HG03103 (cell line): Measurements from ENCODE around the gene ZDHHC1.
"Not testable (repeated sequence)": the region's sequence is repeated elsewhere in the genome, so short reads cannot be mapped to it uniquely, and the experiment has no call there.

Source experiments
- ATAC-seq: cut with Tn5 transposase; IDR thresholded peaks from one replicate; pipeline ENCODE4 v1.9.1; 2021; ENCODE audit warnings: low read depth; ENCODE audit not compliant: unreplicated experiment

ZDHHC1 gene

GRCh38 chr16:67431775-67432505, 15.7 kb upstream of the ZDHHC1 start:
- no peak for ATAC-seq

DNA sequence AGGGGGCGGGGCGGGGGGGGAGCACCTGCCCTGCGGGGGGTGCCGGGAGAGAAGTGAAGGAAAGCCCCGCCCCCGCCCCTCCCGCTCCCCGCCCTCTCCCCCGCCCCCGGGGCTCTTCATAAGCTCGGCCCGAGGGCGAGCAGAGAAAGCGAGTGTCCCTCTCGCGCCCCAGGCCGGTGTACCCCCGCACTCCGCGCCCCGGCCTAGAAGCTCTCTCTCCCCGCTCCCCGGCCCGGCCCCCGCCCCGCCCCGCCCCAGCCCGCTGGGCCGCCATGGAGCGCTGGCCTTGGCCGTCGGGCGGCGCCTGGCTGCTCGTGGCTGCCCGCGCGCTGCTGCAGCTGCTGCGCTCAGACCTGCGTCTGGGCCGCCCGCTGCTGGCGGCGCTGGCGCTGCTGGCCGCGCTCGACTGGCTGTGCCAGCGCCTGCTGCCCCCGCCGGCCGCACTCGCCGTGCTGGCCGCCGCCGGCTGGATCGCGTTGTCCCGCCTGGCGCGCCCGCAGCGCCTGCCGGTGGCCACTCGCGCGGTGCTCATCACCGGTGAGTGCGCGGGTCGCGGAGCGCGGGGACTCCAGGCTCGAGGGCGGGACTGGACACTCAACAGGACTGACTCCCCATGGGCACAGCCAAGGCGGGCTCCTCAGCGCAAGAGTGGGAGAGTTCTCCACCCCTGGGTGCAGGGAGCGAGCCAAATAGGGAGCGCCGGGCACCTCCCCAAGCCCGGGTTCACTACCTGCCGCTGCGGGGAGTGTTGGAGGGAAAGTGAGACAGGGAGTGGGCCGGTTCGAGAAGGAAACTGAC, 14.9 kb upstream of the ZDHHC1 start, which contains the start of gene HSD11B2:
Gene HSD11B2 (plus strand): TSS at position 145 of the 798 bp plus-strand sequence. CDS start 128 bp downstream, at position 273.
- ATAC-seq, result no peak

GRCh38 chr16:67430504-67430976, 14.3 kb upstream of the ZDHHC1 start:
- ATAC-seq, result no peak

GRCh38 chr16:67429799-67430503, 13.7 kb upstream of the ZDHHC1 start:
- ATAC-seq, result no peak

- no peak for ATAC-seq
Observed at GRCh38 chr16:67429053-67429798, 12.9 kb upstream of the ZDHHC1 start.

GRCh38 chr16:67428146-67428731, 12.0 kb upstream of the ZDHHC1 start:
- ATAC-seq, result no peak

DNA sequence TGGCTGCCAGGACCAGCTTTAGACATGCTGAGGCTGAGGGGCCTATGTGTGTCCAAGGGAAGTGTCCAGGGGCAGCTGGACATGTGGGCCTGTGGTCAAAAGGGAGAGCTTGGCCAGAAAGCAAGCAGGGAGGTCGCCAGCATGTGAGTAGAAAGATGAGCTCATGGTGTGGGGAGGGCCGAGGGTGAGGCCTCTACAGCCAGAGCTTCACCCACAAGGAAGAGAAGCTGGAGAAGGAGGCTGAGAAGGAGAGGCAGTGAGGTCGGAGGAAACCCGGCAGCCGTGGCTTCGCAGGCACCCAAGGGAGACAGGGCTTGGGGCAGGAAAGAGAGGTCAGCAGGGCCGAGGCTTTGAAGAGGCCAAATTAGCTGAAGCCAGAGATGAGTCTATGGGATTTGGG, 10.7 kb upstream of the ZDHHC1 start:
- no peak for ATAC-seq

DNA sequence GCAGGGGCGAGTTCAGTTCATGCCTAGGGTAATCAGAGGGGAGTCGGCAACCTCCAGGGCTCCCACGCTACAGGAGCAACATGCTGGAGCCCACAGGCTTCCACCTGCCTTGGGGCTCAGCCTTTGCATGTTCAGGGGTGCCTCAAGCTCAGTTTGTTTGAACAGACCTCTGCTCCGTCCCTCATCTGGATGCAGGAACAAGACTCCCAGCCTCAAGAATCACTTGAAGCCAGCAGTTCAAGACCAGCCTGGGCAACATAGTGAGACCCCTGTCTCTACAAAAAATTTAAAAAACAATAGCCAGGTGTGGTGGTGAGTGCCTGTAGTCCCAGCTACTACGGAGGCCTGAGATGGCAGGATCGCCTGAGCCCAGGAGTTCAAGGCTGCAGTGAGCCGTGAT, 9.7 kb upstream of the ZDHHC1 start:
- no peak for ATAC-seq

- ATAC-seq, result no peak
Observed at GRCh38 chr16:67425580-67425979, 9.3 kb upstream of the ZDHHC1 start.

- ATAC-seq, result no peak
Observed at GRCh38 chr16:67425061-67425460, 8.8 kb upstream of the ZDHHC1 start.

- ATAC-seq, result no peak
Observed at GRCh38 chr16:67424261-67424615, 8.0 kb upstream of the ZDHHC1 start.

GRCh38 chr16:67423611-67424260, 7.5 kb upstream of the ZDHHC1 start:
- ATAC-seq, result no peak

- ATAC-seq, result no peak
Observed at GRCh38 chr16:67423015-67423414, 6.7 kb upstream of the ZDHHC1 start.

DNA sequence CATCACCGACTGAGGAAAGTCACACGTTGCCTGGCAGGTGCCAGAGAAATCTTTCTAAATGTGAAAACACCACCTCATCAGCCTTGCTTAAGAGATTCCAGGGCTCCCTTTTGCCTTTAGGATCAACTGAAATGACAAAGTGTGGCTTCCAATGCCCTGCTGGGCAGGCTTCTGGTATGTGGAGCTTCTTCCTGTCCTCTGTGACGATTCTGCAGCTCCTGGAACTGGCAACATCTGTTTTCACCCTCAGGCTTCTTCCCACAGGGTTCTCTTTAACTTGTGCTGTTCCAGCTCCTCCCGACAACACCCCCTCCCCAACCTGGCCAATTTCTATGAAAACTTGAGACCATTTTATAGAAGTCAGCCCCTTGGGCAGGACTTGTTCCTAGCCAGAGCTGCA, 4.8 kb upstream of the ZDHHC1 start:
- ATAC-seq, result no peak

DNA sequence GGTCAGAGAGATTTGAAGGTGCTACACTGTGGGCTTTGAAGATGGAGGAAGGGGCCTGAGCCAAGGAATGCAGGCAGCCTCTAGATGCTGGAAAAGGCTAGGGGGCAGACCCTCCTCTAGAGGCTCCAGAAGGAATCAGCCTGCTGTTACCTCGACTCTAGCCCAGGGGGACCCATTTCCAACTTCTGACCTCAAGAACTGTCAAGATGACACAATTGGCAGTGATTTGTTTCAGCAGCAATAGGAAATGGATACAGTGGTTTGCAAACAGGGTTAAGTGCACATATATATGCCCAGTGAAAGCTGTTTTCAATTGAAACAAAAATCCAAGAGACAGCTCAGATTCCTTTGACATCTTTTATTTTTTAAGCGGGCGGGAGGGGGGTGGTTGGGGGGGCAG, 3.7 kb upstream of the ZDHHC1 start:
- ATAC-seq, result no peak

DNA sequence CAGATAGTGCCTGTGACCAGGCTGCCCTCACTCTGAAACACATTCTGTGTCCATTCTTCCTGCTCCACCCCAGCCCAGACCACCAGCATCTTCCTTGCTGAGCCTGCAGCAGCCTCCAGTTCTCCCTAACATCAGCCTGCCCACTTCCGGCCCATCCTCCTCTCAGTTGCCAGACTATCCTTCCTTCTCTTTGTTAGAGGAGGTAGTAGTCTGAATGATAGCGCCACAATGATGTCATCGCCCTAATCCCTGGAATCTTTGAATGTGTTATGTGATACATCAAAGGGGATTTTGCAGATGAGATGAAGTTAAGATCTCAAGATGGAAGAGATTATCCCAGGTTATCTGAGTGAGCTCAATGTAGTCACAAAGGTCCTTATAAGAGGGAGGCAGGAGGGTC, 3.2 kb upstream of the ZDHHC1 start:
- ATAC-seq, result no peak

GRCh38 chr16:67417333-67418061, 1.2 kb upstream of the ZDHHC1 start:
- no peak for ATAC-seq

DNA sequence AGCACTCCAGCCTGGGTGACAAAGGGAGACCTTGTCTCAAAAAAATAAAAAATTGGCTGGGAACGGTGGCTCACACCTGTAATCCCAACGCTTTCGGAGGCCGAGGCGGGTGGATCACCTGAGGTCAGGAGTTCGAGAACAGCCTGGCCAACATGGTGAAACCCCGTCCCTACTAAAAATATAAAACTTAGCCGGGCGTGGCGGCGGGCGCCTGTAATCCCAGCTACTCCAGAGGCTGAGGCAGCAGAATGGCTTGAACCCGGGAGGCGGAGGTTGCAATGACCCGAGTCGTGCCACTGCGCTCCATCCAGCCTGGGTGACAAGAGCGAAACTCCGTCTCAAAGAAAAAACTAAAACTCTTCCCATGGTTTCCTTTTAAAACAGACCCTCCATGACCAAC, 856 bp downstream of the ZDHHC1 start:
- not testable (repeated sequence) for ATAC-seq
